GM19455 (cell line): ENCODE data around the gene TMEM35B.

Source experiments
- ATAC-seq: cut with Tn5 transposase; IDR thresholded peaks from one replicate; pipeline ENCODE4 v1.9.1; 2021; ENCODE audit not compliant: unreplicated experiment

The TMEM35B gene

DNA sequence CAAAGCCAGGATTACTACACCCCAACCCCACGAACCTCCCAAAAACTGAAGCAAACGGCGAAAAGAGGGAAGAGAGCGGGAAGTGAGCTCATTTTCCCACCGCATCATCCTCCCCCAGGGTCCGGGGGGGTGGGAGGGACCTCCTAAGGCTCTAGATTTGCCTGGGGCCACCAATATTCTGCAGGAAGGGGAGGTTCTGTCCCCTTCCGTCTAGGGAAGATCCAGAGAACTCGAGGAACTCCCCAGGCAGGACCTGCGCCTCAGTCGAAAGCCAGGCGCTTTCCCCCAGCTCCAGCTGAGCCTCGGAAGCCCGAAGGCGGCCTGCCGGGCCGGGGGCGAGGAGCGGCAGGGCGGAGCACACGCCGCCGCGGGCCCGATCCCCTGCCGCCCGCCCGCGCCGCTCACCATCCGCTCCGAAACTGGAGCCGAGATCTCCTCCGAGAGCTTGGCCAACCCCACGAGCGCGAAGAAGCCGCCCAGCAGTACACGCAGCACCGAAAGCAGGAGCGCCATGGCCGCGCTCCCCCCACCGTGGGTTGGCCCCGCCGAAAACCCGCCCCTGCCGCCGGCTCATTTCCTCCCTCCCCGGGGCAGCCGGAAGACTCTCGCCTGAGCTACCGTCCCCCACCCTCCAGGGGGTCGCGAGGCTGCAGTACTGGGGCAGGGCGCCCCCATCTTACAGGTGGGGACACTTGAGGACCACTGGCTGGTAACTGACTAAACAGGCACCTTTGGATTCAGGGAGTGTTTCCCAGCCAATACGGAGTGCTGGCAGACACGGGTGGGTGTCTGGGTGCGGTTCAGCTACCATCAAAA is at the start of gene TMEM35B:
TSS of gene TMEM35B (minus strand) at position 555 of the 816 bp plus-strand sequence. CDS start at position 513, 42 bp downstream.
- peak; percentile 84 for ATAC-seq

DNA sequence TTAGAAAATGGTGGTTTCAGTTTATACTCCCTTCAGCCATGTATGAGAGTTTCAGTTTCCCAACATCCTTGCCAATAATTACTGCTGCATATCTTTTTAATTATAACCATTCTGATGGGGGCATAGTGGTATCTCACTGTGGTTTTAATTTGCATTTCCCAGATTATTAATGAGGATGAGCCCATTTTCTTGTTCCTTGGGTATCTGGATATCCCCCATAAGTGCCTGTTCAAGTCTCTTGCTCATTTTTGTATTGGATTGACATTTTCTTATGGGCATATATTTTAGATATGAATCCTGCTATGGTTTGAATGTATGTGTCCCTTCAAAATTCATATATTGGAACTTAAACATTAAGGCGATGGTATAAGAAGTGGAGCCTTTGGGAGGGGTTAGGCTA is 48.2 kb upstream of the TMEM35B start:
- ATAC-seq = no peak

DNA sequence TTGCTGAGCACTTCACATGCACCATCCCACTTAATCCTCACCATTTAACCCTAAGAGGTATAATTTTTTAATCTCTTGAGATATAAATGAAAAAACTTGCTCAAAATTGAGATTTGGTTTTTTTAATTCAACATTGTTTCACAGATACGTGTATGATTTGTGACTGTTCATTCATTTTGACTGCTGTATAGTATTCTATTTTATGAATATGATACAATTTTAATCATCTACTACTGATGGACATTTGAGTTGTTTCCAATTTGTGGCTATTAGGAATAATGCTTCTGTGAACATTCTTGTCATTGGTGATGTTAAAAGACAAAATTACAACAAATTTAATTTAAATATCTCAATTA is 47.2 kb upstream of the TMEM35B start:
- no peak for ATAC-seq

DNA sequence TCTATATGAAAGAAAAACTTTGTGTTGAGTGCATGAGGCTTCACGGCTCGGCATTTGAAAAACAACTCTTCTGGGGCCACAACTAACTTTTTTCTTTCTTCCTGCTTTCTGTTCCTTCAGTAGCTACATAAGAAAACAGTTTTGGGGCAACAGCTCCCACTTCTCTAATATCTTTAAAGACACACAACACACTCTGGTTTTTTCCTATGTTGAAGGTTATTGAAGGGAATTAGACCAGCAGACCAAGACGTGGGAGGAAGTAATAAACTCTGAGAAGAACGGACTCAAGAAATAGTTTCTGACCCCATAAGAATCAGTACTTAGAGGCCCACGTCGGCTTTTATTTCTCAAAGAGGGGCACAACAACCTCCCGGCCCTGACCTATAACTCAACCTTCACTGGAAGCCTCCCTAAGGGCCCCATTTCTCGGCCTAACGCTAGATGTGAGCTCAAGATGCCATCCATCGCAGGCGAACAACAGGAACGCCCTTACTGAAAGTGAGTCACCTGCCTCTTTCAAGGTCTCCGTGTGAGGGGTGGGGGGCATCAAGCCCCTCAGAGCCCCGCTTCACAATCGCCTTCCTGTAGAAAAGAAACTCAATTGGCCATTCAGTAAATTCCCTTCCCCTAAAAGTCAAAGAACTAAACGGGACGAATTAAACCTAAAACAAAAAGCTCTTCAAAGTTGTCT is 45.8 kb upstream of the TMEM35B start:
- peak; percentile 11 for ATAC-seq

DNA sequence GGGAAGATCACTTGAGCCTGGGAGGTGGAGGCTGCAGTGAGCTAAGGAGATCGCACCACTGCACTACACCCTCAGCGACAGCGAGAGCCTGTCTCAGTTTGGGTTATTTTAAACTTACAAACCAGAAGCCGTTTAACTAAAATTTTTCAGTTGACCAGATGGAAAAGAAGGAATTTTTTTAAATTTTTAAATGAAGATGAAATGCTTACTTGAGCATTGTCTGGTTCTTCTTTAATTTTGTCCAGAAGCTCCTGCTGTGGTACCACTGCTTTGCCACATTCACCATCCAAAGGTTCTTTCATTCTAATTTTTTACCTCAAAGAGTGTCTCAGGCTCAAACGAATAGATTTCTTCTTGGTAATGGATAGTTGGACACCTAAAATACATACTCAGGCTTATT is 45.2 kb upstream of the TMEM35B start:
- ATAC-seq = no peak

DNA sequence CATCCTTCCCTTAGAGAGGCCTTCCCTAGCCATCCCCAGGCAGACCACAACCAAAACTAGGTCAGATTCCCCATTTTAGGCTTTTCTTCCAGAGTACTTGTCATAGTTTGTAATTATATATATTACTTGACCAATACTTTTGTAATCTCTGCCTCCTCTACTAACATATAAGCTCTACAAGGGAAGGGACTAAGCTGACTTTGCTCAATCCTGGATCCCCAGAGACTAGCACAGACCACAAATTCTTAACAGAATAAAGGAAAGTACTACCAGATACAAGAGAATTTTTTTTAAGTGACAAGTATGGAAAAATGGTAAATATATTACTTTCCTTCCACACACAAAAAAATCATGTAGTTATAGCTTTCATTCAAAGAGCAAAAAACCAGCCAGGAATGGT is 44.6 kb upstream of the TMEM35B start:
- ATAC-seq = no peak

DNA sequence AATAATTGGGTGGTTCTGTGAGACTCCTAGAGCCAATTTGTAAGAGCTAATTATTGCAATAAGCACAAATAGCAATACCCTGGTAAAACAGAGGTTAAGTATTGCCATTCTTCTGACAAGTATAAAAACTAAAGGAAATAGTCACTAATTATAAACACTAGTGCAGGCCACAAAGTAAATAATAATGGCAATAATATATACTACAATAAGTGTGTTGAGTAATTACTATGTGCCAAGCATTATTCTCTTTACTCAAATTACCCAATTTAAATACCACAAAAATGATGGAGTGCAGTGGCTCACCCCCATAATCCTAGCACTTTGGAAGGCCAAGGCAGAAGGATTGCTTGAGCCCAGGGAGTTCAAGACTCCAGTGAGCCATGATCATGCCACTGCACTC is 31.3 kb upstream of the TMEM35B start:
- ATAC-seq = no peak

DNA sequence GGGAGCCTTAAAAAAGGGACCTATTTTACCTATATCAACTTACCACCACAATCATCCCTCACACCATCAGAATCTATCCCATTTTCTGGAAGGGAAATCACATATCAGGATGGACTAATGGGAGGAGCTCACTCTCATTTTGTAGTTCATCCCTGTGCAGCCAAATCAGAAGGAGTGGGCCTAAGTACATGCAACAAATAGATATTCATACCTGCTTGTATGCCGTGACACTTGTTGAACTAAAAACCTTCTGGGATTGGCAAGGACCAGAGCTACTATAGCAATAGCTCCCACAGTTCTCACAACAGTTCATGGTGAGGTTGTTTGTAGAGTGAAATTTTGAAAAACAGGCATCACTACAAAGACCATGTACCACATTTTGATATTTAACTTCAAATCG is 29.3 kb upstream of the TMEM35B start:
- ATAC-seq = no peak

DNA sequence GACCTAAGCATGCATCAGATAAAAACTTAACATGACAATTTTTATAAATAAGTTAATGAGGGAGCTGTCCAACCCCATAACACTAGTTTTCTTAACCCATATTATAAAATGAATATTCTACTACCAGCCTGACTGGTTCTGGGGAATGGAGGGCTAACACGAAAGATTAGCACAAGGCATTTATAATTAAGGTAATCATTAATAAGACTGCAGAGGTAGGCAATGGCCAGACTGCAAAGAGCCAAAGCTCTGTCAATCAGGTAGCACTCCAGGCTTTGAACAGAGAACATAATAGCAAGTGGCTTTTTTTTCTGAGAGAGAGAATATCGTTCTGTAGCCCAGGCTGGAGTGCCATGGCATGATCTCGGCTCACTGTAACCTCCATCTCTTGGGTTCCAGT is 20.6 kb upstream of the TMEM35B start:
- ATAC-seq = no peak

DNA sequence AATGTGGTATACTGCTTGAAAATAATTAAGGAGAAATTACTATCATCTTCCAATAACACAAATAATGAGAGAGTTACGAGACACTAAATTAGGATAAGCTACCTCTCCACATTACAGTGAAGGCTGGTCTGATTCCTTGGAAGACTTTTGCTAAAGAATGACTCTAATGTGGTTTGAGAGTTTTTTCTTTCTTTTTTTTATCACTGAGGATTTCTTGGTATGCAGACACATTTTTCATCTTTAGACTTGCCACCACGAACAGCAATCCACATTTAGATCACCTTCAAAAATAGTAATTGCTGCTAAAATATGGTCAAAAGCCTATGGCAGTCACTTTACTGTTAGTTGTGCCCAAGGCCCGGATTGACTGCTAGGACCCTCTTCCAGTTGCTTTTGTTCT is 16.6 kb upstream of the TMEM35B start:
- no peak for ATAC-seq

DNA sequence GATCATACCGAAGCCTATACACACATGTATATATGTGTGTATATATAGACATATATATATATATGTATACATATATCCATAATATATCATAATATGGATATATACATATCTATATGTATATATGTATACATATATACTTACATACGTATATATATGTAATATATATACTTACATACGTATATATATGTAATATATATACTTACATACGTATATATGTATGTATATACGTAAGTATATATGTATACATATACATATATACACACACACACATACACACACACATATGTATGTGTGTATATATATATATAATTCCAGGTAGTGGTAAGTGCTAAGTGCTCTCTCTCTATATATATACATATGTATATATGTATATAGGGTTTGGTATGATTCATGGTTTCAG is 9.7 kb upstream of the TMEM35B start:
- ATAC-seq = no peak

DNA sequence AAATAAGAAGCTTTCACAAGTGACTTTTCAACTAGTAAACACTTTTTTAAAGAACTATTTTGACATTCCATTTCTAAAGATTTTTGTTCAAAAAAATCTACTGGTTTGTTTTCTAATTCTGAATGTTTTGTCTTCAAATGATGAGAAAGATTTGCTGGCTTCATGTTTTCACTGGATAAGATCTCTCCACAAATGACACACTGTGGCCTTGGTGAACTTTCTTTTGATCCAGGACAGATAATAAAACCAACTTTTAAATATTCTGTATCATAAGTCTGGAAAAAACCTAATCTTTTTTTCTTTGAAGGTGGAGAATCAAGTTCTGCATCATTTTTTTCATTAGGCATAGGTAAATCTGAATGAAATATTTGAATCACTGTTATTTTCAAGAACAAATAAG is 3.4 kb upstream of the TMEM35B start:
- ATAC-seq = no peak

DNA sequence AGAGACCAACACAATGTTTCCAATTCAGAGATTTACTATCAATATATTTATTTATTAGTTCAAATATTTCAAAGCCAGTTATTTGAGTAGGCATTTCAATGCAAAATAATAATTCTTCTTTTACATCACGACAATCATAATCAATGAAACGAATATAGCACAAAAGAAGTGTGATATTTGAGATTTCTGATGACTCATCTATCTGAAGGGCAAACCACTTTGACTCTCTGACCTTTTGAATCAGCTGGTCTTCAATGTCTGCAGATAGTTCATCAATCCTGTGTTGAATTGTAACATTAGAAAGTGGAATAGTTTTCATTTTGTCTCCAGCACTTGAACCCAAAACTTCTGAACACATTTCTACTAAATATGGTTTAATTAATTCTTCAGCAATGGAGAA is 3.0 kb upstream of the TMEM35B start:
- ATAC-seq = no peak

DNA sequence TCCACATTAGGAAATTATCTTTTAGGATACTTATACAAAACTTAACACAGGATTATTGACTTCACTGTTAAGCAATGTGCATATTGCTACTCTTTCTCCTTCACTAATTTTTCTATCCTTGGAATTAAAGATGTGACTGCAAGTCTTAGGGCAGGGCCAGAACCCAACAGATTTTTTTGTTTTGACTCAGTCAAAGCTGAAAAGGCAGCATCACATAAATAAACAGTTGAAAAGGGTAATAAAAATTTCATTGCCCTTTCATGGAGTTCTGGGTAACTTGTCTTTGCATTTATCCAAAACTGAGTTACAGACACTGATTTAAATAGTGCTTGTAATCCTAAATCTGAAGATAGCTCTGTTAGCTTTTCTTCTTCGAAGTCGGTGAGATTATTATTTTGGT is 1.9 kb upstream of the TMEM35B start:
- ATAC-seq = no peak

DNA sequence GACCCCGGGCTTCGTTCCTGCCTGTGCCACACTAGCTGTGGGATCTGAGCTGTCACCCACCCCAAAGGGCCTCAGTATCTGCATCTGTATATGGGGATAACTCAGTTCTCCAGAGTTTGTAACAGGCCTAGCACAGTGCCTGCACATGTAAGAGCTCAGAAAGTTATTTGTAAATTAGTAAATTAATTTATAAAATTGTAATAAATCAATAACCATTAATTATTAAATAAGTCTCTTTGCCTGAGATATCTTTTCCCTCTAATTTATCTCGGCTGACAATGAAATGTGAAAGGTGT is 410 bp upstream of the TMEM35B start:
- ATAC-seq = peak; percentile 16

DNA sequence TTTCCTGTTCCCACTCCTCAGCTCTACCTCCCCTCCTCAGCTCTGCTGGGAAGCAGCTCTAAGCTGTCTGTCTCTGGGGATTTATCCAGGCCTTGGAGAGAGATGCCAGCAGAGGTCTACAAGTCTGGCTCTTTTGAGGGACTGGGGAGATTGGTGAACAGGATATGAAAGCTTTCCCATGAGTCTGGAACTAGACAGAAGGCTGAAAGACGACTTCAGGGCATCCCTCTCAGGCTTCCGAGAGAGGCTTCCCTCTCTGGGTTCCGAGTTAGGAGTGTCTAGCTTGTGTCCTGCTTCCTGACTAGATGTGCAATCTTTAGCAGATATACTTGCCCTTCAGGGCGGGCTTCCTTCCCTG is 733 bp downstream of the TMEM35B start:
- ATAC-seq = peak; percentile 6

DNA sequence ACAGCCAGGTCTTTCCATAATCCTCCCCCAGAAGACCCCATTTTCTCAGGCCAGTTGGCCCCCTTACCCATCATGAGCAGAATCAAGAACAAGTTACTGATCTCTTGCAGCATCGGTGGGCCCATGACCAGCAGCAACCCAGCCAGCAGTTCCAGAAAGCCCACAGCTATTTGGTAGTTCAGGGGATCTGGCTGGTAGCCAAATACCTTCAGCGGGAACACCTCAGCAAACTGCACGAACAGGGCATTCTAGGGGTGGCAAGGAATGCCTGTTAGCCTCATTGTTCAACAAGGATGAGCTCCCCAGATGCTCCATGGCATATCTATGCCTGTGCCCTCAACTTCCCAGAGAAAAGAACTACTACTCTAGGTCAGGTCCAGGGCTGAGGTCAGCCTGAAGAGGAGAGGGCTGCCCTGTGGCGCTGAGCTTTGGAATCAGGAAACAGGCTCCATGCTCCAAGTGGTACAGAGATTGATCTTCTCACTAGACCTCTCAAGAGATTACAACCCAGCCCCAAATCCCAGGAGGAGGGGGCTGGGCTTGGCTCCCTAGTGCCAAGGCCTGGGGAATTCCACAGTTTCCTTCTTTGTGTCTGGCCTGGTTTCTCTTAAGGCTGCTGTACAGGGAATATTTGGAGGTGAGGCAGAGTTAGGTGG is 1.3 kb downstream of the TMEM35B start:
- ATAC-seq = no peak

DNA sequence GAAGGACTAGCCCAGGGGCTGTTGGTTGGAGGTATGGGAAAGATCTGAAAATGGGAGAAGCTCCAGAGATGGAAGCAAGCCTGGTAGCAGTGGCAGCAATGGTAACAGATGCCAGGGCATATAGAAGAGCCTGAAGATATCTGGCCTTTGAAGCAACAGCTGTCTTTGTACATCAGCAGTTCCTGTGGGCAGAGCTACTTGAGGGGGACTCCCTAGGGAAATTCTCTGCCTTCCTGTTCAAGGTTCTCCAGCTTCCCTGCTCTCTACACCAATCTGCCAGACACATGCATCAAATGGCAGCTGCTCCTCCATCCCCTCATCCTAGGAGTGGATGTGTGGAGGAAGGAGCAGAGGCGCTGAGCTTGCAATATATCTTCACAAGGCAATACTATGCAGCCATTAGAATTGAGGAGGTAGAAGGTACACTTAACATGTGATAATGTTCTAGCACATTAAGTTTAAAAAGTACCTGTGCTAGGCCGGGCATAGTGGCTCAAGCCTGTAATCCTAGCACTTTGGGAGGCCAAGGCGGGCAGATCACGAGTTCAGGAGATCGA is 2.2 kb downstream of the TMEM35B start:
- ATAC-seq = no peak

DNA sequence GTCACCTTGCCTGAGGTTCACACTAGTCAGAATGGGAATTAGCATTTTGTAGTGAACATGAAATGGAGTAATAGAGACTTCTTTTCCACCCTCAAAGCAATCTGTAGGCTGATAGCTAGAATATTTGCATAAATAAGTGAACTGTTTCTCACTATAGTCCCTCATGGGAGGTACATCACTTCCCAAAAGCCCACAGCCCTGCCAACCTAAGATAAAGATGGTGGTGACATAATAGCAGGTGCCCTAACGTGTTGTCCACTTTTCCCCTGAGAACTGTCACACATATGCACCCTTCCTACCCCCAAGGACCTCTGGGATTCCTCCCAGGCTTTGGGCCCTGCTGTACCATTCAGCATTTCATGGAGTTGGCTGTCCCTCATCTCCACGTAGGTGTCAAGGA is 4.4 kb downstream of the TMEM35B start:
- no peak for ATAC-seq

DNA sequence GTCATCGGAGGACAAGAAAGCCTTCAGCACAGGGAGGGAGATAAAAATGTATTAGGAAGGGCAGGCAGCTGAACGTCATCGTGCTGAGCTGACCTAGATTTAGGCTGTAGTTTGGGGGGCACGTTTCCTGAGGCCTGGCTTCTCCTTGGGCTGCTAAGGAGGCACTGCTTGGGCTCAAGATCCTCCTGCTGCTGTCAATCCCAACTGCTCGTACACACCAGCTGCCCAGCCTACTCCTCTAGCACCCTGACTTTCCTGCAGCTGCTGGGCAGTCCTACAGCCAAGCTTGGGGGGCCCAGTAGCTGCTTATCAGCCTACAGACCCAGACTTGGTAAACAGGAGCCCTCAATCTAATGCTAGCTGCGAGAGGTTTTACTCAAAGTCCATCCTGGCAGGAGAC is 6.2 kb downstream of the TMEM35B start:
- ATAC-seq = no peak

DNA sequence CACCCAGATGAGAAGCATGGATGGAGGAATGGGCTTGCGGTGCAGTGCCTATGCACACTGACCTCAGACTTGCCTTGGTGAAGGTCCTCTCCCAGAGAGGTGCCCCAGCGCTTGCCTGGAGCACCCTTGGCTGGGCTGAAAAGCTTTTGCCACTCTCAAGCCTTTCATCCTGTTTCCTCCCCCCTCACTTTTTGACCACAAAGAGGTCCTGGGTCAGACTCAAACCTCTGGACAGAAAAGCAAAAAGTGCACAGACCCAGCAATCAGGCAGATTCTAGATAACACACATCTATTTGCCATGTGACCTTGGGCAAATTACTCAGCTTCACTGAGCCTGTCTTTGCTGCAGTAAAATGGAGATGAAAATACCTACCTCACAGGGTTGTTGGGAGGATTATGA is 7.3 kb downstream of the TMEM35B start:
- no peak for ATAC-seq

DNA sequence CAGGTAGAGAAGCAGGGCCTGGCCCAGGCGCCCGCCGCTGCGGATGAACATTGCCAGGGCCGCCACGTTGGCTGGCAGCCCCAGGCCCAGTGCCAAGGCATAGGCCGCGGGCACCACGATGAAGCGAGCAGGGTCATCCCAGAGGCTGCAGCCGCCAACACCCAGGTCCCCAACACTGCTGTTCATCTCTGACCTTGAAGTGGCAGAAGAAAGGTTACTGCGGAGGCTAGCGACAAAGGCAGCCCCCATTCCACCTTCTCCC is 8.0 kb downstream of the TMEM35B start:
- no peak for ATAC-seq
